Renal cortical epithelial cell (primary cell): ENCODE data around the gene MMP25. TPM values are rescaled to one million over a fixed set of nuclear protein-coding genes. Genes with fewer than 3 reads are reported as not detected.
"Not testable (repeated sequence)": the region's sequence is repeated elsewhere in the genome, so short reads cannot be mapped to it uniquely, and the experiment has no call there.

ENCODE experiments used
- DNase-seq: peaks from one replicate; pipeline ENCODE4 v3.0.0-alpha.2; 2011; ENCODE audit warnings: low read depth
- total RNA-seq: library from RNA; depleted of rRNA; stranded (reverse); fragments of >200 nt; gene quantifications from 2 replicates; pipeline ENCODE4 v1.2.3, GENCODE V29; 2014

MMP25 gene
- total RNA-seq, 1 donor from 2014 or later: 0.10 TPM

DNA sequence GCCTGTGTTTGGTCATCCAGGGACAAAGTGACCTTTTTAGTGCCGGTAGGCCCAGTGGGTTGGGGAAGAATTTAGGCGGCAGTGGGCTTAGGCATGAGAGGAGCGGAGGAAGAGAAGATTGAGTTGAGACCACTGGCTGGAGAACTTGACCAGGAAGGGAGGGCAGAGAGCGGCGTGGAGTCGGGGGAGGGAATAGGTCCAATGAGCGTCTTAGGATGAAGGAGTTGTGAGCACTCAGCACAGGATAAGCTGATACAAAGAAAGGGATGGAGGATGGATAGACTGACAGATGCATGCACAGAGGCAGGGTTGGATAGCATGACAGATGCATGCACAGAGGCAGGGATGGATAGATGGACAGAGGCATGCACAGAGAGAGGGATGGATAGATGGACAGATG lies 27.1 kb downstream of the MMP25 start:
- DNase-seq: no peak

DNA sequence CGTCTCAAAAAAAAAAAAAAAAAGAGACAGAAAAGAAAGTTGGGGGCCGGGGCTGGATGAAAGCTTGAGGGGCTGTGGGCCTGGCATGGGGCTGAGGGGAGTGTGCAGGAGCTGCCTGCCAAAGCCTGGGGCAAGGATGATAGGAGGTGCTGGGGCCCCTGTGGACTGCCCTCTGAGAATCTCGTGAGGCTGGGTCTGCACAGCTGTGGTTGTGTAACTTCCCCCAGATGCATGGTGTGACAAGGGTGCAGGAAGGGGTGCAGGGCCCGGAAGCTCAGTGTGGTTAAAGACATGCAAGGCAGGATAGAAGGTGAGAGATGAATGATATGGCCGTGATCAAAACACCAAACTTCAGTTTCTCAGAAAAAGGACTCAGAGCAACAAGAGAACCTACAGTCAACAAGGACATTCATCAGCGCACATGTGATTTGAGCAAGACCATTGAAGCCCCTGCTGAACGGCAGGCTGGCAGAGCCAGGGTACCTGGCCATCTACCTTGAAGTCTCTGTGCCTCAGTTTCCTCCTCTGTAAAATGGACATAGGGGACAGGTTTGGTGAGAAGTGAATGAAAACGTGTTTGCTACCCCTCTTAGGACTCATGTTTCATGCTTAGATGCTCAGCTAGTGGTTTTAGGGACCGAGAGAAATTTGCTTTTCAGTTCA lies 28.6 kb downstream of the MMP25 start:
- no peak for DNase-seq

DNA sequence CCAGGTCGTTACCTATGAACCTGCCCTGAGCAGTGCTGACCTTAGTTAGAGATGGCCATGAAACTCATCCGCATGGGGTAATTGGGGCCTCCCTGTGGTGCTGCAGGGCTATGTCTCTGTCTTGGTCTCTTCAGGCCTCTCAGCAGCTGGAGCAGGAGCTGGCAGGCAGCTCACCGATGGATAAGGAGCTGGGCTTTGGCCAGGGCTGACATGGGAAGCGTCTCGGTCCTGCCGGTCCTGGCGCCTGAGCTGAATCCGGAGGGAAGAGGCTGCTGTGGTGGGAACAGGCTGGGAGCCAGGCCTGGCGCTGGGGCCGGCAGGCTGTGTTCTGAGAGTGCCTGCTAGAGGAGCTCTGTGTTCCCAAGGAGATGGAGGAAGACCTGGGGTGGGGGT lies 29.2 kb downstream of the MMP25 start:
- DNase-seq: no peak

- not testable (repeated sequence) for DNase-seq
These were observed 29.6 kb downstream of the MMP25 start for GRCh38 chr16:3075946-3076345.

DNA sequence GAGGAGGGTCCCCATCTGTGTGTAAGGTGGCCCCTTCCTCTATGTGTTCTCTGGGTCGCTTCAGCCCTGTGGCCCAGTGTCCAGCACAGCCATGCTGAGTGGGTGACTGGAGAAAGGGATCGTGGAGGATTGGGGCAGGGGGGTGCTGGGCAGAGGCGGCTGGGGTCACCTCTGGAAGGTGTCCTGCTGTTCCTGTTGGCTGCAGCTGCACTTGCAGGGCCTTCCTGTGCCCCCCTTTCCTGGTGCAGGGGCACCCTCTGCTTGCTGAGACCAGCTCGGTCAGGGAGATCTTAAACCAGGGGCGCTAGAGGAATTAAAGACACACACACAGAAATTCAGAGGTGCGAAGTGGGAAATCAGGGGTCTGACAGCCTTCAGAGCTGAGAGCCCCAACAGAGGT lies 30.2 kb downstream of the MMP25 start:
- DNase-seq: no peak

DNA sequence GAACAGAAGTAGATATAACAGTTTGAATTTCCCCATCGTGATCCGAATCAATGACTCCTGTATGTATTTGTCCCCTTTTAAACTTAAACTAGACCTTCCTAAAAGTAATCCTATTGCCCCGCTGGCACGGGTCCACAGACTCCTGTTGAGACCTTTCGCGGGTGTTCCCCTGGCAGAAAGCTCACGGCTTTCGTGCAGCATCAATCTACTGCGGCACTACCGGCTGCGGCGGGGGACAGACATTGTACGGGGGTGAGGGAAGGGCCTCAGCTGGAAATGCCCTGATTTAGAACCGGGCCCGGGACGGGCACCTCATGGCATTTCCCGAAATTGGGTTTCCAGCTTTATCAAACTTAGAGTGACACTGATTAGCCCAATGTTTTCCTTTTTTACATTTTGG lies 33.7 kb downstream of the MMP25 start:
- no peak for DNase-seq

GRCh38 chr16:3081957-3082356 lies 35.6 kb downstream of the MMP25 start:
- DNase-seq: not testable (repeated sequence)

DNA sequence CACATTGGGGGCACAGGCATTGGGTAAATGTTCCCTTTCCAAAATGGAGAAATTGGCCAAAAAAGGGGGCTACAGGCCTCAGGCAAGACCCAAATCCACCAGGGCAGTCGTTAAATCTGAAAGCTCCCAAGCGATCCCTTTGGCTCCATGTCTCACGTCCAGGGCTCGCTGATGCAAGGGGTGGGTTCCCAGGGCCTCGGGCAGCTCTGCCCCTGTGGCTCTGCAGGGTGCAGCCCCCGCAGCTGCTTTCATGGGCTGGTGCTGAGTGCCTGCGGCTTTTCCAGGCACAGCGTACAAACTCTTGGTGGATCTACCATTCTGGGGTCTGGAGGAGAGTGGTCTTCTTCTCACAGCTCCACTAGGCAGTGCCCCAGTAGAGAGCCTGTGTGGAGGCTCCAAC lies 37.0 kb downstream of the MMP25 start:
- not testable (repeated sequence) for DNase-seq

GRCh38 chr16:3084491-3084890 lies 38.1 kb downstream of the MMP25 start:
- no peak for DNase-seq

- DNase-seq: no peak
These were observed 38.8 kb downstream of the MMP25 start for GRCh38 chr16:3084969-3085670.

- no peak for DNase-seq
These were observed 39.7 kb downstream of the MMP25 start for GRCh38 chr16:3085868-3086595.

- no peak for DNase-seq
These were observed 40.4 kb downstream of the MMP25 start for GRCh38 chr16:3086596-3087242.

GRCh38 chr16:3087243-3088235 lies 41.2 kb downstream of the MMP25 start:
- DNase-seq: no peak

DNA sequence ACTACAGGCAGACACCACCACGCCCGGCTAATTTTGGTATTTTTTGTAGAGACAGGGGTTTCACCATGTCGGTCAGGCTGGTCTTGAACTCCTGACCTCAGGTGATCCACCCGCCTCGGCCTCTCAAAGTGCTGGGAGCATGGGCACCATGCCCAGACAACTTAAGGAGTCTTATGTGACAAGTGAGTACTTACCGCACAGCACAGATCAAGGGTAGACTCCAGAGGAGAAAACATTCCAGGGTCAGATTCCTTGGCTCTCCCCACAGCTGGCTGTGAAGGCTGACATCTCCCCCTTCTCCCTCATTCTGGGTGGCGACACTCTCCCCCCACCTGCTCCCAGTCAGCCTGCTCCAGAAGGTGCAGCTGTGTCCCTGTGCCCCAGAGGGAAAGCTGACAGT lies 42.1 kb downstream of the MMP25 start:
- no peak for DNase-seq

GRCh38 chr16:3088925-3089716 lies 42.8 kb downstream of the MMP25 start:
- DNase-seq: no peak

DNA sequence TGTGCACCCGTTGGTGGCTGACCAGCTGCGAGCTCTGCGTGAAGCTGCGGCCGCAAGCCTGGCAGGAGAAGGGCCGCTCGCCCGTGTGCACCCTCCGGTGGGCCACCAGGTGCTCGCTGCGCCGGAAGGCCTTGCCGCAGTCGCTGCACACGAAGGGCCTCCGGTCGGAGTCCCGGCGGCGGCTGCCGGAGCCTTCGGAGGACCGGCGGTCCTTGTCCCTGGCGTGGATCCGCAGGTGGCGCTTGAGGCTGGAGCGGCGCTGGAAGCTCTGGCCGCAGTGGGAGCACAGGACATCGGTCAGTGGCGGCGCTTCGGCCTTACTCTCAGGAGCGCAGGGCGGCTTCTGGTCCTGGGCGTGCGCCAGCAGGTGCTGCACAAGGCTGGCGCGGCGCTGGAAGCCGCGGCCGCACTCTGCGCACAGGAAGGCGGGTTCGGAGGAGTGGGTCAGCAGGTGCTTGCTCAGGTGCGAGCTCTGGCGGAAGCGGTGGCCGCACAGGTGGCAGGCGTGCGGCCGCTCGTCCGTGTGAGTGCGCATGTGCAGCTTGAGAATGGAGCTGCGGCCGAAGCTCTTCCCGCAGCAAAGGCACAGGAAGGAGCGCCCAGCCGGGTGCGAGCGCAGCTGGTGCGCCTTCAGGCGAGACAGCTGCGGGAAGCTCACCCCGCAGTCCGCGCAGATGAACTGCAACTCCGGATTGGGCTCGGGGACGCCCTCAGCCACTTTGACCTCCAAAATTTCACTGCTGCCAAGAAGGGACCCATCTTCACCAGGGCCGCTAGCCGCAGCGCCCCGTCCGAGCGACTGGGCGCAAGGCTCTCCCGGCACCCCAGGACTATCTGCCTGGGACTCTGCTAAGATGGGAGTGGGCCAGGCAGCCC lies 43.6 kb downstream of the MMP25 start:
- no peak for DNase-seq

DNA sequence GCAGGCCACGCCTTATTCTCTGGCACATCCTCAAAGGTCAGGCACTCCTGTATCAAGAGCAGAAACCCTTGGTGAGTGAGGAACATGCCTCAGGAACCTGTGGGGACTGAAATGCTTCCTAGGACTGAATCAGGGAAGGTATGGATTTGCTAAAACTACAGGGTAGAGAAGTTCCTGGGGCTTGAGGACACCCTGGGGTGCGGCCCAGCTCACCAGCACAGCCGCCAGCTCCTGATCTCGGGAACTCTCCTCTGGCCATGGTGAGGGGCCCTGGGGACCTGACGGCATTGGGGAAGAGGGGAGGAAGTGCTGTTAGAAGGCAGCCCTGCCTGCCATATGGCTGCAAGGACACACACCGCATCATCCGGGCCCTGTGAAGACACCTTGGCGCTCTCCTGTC lies 45.2 kb downstream of the MMP25 start:
- no peak for DNase-seq

DNA sequence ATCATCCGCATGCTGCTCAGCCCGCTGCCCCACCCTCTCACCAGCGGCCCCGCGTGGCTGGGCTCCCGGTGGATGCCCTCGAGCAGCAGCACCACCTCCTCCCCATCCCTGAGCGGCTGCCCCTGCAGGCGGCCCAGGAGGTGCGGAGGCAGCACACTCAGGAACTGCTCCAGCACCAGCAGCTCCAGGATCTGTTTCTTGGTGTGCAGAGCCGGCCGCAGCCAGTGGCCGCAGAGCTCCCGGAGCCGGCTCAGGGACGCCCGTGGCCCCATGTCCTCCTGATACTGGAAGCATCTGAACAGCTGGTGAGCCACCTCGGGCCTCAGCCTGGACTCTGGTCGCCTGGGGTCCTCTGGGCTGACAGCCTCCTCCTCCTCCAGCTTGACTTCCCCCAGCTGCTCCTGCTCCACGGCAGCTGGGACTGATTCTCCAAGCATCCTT lies 46.2 kb downstream of the MMP25 start:
- DNase-seq: no peak

DNA sequence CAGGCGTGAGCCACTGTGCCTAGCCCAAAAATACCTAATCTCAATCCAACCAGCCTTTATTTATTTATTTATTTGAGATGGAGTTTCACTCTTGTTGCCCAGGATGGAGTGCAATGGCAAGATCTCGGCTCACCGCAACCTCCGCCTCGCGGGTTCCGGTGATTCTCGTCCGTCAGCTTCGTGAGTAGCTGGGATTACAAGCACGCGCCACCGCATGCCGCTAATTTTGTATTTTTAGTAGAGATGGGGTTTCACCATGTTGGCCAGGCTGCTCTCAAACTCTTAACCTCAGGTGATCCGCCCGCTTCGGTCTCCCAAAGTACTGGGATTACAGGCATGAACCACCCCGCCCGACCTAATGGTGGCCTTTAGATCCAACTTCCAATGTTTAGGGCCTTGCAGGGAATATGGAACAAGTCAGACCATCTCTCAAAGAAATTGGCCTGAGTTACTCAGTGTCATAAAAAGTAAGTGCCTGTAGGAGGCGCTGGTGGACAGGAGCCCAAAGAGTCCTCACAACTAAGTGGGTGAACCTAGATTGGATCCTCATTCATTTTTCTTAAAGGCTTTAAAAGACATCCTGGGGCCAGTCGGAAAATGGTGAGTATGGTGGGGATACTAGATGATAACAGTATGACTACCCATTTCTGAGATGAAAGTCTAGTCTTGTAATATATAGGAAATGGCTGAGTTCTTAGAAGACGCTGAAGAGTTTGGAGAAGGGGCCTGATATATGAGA lies 48.1 kb downstream of the MMP25 start:
- DNase-seq: peak; percentile 32
